ENCODE results near the gene LAMB4.

The LAMB4 gene

DNA sequence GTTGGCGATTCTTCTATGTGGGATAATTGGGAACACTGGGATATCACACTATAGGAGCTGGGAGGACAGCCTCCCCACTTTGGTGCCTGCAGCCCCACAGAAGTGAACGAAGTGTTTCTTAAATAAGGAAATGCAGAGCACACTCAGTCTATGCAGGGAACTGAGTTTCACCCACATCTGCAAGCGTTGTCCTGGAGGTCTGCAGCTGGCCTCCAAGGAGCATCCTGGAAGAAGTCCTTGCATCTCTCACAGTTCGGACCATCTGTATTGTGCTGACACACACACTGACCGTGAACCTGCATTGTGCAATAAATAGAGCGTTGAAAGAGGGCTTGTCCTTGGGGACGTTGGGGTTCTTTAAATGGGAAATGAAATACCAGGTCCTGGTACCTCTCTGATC lies 25.8 kb downstream of the LAMB4 start:
- no peak for DNase-seq

DNA sequence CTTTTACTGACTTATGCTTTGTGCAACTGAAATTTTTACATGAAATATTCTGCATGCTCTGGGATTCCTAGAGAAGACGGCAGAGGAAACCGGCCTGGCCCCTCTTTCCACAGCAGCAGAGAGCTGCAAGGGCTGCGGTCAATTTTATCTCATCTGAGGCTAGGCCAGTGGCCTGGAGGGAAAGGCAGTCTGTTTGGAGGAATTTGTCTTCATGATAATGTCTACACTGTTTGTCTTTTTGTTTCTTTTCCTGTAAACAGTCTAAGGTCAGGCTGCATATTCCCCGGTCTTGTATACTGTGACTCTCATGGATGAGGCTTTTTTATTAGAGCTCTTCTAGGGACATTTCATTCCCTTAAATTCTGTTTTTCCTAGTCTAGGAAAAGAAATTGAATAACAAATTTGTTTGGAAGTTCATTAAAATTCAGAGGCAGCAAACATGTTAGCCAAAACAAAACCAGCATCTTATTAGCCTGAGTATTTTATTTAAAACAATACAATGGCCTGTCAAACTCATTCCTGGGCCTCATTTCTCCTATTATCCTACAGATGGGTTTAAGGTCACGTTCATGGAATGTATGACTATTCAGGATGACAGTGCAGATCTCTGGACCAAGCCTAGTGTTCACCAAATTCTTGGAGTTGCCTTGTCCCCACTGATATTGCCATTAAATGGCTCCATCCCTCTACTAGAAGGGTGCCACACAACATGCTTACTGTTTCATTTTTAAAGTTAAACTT lies 26.4 kb downstream of the LAMB4 start:
- DNase-seq = no peak

DNA sequence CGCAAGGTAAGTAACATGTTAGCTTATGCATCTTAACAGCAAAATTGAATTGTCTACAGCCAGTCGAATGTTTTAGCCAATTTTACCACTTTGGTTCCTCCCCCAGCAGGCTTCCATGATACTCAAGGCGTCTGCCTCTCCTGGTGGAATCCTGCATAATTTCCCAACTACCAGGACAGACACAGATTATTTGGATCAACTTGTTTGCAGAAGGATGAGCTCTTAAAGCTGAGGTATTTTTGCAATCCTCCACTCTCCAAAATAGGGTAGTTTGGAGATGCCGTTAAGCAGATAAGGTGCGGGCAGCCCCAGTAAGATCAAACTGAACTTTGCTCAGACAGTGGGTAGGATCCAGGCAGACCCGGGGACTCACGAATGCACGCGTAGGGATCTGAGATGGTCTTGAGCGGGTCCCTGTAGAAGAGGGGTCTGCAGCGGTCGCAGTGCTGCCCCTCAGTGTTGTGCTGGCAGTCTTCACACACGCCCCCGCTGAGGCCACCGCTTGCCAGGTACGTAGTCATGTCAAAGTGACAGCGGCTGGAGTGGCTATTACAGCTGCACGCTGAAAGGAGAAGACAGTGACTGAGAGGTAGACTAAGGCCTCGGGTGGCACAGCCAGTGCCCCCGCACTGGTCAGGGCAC lies 27.4 kb downstream of the LAMB4 start:
- no peak for DNase-seq

DNA sequence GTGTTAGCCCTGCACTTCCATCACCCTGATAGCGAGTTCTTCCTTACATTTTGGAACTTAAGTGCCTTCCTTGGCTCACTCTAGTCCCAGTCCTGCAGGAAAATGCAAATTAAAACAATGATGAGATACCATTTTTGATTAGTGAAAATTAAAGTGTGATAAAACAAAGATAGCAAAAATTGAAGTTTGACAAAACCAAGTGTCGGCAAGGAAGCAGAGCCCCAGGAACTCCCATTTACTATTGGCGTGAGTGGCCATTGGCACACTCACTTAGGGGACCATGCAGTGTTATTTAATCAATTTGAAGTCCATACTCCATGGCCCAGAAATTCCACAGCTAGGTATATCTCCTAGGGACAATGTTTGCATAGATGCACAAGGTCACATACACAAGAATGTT lies 28.4 kb downstream of the LAMB4 start:
- DNase-seq = no peak

DNA sequence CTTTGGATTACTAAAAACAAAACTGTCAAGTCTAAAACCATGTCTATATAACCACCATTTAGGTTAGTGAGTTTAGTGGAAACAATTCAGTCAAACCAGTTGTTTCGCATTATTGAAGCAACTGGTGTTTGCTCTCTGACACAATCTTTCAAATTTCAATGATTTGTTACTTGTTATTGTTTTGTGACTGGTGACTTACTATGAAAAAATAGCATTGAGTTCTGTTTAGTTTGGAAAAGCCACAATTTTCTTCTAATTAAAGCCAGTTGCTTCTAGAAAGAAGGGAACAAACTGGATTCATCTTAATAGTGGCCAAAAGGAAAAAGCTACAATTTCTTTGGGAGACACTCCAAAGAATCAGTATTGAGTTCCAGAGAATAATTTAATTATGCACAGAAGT lies 30.4 kb downstream of the LAMB4 start:
- DNase-seq = no peak

DNA sequence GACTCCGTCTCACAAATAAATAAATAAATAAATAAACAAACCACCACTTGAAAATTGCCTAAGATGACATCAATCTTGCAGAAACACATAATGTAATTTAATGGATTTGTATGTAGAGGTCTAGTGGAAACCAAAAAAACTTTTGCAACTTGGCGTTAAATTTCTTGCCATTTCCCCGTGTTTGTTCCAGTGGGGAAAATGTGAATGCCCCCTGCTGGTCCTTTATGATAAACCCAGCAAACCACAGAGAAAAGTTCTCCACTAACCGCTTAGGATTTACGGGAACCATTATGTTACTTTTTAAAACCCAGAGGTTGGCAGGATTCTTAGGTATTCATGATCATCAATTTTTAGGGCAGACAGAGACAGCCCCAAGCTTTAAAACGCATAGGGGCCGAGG lies 32.5 kb downstream of the LAMB4 start:
- no peak for DNase-seq

DNA sequence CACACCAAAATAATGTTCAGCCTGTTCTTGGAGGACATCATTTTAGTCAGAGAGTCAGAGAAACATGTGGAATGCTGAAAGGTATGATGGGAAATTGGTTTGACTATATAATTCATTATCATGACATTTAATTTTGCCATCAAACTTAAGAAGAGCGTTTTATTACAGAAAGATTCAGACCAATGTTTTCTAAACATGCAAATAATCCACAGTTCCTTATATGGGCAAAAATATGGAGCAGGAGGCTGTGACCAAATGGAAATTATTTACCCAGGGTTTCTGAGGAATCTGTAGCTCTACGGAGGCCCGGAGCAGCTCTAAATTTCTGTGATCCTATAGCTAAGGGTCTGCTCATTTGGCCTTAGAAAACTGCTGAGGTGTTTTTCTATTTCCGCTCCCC lies 33.2 kb downstream of the LAMB4 start:
- no peak for DNase-seq

DNA sequence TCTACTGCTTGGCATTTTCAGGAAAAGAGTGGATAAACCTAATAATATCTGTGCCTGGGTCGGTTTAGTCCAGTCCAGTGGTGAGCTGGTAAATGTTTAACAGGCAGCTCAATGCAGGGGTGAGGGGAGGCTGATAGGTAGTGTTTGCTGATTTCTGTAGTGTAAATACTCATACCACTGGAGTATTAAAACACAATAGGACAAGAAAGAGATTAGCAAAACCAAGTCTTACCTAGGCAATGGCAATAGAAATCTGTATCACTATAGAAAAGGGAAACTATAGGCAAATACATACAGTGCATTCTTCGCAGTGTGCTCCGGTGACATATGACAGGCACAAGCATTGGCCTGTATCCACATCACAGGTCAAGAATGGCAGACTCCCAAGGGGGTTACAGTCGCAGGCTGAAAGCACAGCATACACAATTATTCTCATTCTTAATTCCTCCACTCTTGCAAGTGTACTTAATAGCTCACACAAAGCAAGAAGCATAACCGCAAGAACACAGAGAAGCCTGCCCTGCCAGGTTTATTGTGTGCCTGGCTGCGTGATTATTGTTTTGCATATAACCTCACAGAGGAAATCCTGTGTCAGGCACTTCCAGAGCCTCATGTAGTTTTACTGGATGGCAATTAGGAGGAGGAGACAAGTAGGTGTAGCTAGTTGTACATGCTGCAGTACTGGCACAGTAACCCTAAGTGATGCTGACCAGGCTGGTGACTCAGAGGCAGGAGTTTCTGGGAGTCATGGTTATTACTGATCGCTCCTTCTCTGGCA lies 35.0 kb downstream of the LAMB4 start:
- no peak for DNase-seq

DNA sequence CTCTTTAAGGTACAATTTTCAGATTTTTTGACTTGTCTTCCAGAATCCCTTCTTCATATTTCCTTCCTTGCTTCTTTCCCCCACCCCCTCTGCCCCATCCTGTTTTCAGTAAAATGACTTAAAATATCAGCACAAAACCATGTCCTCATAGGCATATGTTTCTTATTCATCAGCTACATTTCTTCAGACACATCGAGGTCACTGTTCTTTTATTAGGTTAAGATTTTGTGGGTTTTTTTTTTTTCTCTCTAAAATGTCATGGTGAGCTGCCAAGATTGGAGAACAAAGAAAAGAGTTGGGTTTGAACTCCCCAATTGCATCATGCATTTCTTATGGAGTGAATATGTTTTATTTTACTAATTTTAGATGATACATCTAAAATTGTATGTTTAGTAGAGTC lies 35.8 kb downstream of the LAMB4 start:
- no peak for DNase-seq

DNA sequence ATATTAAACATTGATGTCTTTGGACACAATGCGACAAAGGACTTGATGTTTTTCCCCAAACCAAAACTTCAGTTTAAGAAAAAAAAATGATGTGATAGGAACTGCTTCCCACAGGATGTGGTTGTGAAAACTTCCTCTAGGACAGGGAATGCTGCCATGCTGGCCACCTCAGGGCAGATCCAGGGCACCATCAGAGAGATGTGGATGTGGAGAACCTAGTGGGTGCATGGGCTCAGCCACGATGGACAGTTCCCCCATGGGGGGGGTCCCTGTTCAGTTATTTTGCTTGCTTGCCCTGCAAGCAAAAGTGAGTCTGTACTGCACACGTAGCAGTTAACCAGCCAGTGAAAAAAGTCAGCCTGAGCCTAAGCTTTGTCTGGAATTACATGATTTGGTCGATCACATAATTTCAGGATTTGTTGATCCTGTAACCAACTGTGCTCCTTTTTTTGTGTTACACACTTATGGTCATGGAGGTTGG lies 36.3 kb downstream of the LAMB4 start:
- DNase-seq = no peak

DNA sequence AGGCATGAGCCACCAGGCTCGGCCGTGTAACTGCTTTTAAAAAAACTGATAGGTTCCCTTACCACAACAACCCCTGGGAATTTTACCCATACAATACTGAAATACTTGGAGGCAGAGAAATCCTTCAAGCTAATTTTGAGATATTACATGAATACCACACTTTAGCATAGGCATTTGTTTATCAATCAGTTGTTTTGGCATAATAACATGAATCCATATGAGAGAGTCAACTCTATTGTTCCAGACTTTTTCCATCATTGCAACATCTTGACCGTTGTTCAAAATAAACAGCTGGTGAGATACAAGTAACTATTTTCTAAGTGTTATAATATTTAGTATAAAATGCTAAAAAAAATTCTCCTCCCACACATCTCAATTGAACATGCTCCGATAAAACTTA lies 36.8 kb downstream of the LAMB4 start:
- no peak for DNase-seq

DNA sequence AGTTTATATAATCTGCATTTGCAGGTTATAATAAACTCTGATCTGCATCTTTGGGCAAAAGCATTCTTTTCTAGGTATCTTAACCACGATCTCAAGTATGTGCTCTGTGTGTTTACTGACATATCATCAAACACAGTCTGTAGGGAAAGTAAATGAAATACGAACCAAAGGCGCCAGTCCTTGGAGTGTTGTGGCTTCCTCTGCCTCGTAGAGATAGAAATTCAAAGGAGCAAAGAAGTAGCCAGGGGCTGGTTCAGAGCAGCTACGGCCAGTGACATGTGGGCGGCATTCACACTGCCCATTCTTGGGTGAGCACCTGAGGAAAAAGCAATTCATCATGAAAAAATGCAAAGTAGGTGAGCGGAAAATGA lies 38.7 kb downstream of the LAMB4 start:
- DNase-seq = no peak

DNA sequence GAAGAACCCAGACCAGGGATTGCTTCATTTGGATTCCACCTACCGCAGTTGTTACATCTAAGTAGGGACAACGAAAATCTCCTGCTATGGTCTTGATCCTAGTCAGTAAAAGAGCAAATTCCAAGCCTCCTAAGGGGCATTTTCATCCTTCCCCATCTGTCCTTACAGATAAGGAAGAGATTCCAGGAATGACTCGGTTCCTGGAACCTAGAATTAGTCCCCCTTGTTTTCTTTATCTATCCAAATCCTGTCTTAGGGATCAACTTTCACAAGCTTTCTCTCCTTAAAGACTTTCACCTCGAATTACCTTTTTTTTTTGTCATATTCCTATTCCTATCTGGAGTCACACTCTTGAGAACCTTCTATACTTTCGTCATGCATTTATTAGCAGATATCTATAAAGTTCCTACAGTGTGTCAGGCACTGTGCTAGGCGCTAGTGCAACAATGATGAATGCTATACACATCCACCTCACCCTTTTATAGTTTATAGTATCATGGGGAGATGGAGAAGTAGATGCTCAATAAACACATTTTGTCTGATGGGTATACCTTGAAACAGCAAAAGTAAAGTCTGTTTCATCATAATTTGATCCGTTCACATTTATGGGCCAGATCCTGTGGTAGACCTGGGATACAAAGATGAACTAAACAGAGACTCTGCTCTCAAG lies 39.2 kb downstream of the LAMB4 start:
- DNase-seq = no peak

DNA sequence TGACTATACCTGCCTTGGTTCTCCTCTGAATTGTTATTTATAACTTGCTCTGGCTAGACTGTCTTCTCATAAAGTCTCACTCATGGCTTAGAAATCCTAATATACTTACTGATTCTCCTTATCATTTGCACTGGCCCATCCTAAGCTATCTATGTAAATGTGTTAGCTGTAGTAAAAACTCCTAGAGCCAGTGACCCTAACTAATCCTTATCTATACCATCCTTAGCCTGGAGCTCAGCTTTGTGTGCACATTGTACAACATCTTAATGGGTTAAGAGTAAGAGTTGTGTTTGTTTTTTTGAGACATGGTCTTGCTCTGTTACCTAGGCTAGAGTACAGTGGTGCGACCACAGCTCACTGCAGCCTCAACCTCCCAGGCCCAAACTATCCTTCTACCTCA lies 40.8 kb downstream of the LAMB4 start:
- DNase-seq = no peak

DNA sequence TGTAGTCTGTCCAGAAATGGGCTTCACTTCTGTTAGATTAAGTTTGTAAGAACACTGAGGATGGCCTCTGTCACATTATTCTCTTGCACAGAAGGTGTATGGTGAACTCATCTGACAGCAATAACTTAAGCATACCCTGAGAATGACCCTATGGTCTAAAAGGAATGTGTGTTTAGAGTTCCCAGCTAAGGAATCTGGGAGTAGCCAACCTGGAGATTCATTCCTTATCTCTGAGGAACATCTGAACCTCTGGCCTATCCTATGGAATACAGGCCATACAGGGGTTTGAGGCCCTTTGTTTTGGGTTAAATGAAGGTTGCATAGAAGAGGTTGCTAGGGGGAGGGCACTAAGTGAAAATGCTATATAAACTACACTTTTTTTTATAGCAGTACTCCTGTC lies 41.4 kb downstream of the LAMB4 start:
- no peak for DNase-seq

DNA sequence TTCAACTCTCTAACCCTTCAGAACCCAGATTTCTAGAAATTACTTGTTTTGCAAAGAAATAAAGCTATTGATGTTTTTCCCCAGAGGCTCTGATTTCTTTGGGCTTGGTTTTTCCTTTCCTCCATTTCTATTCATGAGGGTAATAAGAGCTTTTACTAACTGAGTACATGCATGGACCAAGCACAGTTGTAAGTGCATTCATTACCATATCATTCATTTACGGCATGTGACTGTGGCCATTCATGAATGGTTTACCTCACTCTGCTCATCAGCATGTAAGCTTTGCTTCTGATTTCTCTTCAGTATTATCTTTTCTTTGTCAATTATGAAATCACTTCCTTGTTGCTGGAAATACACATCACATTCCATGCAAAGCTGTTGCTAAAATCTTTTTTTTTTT lies 42.4 kb downstream of the LAMB4 start:
- no peak for DNase-seq

DNA sequence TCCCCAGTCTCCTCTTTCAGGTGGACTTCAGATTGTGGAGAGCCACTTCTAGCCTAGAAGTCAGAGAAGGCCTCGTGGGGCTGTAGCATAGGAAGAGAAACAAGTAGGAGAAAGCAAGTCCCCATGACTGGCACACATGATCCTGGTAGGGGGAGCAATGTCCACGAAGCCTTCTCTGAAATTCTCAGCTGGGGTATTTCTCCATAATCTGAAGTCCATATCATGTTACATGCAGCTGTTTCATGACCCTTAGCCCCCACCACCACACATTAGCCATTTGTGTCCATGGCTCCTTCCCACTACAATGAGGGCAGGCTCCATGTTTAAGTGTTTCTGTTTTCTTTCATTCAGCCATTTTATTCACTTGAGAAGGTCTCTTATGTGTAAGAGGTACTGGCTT lies 43.2 kb downstream of the LAMB4 start:
- DNase-seq = no peak

DNA sequence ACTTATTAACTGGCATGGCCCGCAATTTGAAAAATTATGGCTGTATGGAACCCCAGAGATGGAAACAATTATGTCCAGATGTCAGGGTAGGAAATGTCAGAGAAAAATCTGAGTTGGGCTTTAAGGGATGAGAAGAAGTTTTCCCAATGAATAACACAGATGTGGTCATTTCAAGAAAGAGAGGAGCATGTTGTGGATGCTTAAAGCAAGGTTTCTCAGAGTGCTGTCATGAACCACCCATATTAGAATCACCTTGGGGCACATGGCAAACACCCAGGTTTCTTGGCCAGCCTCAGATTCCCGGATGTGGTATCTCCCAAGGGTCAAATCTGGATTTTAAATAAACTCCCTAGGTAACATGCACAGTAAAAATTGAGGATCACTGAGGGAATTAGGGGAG lies 43.6 kb downstream of the LAMB4 start:
- no peak for DNase-seq

DNA sequence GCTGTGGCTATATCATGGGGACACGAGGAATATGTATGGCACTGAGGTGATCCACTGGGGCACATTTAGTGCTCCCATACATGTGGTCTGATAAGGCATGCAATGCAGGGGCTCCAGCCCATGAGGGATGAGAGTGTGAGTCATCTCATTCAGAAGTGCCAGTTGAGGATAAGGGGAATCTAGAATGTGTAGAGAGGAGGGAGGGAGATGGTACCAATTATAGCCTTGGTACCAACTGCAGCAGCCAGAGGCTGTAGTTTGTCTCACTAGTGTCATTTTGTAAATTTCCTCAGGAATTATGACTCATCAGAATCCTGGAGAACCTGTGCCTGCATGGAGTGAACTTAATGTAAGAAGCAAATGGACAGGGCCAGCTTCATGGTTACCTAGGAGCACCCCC lies 46.2 kb downstream of the LAMB4 start:
- no peak for DNase-seq

DNA sequence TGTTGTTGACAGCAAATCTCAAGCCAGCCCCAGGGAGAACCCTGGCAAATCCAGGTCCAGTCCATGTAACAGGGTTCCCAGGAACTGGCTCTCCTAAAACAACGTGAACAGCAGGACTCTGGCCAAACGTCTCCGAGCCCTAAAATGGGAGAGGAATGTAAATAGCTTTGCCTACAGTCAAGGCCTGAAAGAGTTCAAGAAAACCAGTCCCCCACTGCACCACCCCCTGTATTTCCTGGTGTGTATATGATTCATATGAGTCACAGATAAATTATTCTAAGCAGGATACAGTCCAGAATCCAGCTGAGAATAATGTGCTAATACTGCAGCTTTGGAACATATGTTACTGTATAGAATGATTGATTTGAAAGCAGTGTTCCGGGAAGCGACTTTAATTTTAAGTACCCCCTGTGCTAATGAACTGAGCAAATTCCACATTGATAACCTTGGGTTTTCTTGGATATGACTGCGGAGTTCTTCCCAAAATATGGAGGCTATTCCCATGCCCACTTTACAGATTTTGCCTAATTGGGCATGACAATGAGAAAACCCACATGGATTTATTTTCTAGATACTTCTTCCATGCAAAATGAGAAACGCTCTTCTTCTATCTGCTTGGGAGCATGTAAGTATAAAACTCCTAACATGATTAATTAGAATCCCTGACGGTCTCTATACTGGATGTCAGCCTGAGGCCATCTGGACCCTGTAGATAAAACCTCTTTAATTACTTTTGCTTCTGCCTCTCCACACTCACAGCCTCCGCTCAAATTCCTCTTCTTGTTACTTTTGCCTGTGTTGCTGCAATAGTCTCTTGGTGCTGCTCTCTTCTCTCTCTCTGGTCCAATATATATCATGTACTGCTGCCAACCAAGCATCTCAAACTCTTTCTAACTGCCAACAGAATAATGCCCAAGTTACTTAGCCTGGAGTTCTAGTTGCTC lies 50.2 kb downstream of the LAMB4 start:
- no peak for DNase-seq

DNA sequence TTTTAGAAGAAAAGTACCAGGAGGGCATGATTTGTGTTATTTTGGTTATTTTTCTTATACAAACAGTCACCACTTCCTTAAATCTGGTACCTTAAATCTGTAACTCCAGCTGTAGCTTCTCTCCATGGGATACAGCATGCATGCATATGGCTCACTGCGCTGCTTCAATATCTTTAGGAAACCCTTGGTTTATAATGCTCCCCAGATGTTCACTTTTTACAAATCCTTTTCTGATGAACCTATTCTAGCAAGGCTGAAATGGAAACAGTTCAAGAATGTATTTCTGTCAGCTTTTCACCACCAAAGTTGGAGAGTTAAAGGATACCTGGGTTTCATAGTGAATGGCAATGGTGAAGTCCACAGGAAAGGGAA lies 50.9 kb downstream of the LAMB4 start:
- DNase-seq = no peak

DNA sequence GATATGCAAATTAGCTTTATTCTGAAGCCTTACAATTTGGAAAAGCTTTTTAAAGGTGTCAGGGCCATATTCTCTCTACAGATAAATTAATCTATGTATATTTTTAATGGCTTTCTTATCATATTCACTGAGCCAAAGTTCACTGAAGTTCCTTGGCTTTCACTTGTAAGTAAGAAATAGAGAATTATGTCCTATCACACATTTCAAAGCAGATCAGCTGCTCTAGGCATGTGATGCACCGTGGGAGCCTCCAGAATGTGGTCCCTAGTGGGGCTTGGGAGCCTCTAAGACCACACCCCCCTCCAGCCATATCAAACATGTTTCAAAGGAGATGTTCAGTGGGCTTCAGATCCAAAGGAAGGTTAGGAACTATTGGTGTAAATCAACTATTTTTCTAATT lies 51.5 kb downstream of the LAMB4 start:
- no peak for DNase-seq

All from CD4-positive, alpha-beta T cell treated with Interleukin-12 subunit alpha and Interleukin-12 subunit beta, for 1 hour (primary cell).